Smooth muscle cell (in vitro differentiated cells): ENCODE data around the gene LDB2. TPM values are rescaled to one million over a fixed set of nuclear protein-coding genes. Genes with fewer than 3 reads are reported as not detected.

Experiments used
- DNase-seq: peaks from one replicate; lab custom pipeline; 2025; ENCODE audit not compliant: unreplicated experiment; lab: John Stamatoyannopoulos, UW
- H2AFZ ChIP-seq: fragments of 200-600 bp; sonication (generic); 2 replicates; pipeline ENCODE4 v1.6.0; 2016; ENCODE audit warnings: antibody characterized with exemption, low read depth, mild to moderate bottlenecking
- H3F3A ChIP-seq: fragments of 200-600 bp; sonication (generic); 2 replicates; pipeline ENCODE4 v1.6.0; 2017; ENCODE audit warnings: antibody characterized with exemption, low read depth
- H3K27ac ChIP-seq: fragments of 200-600 bp; sonication (generic); 2 replicates; pipeline ENCODE4 v1.5.1; 2016; ENCODE audit warnings: low read depth, mild to moderate bottlenecking
- H3K27me3 ChIP-seq: fragments of 200-600 bp; sonication (generic); 2 replicates; pipeline ENCODE4 v1.6.1; 2016; ENCODE audit warnings: low read depth, mild to moderate bottlenecking
- H3K36me3 ChIP-seq: fragments of 200-600 bp; sonication (generic); 2 replicates; pipeline ENCODE4 v1.5.1; 2016; ENCODE audit warnings: low read depth
- H3K4me1 ChIP-seq: fragments of 200-600 bp; sonication (generic); 2 replicates; pipeline ENCODE4 v1.5.1; 2016; ENCODE audit warnings: low read depth
- H3K4me2 ChIP-seq: fragments of 200-600 bp; sonication (generic); 2 replicates; pipeline ENCODE4 v1.6.0; 2016; ENCODE audit warnings: mild to moderate bottlenecking
- H3K4me3 ChIP-seq: fragments of 200-600 bp; sonication (generic); 2 replicates; pipeline ENCODE4 v1.5.1; 2016; ENCODE audit warnings: mild to moderate bottlenecking
- H3K79me2 ChIP-seq: fragments of 200-600 bp; sonication (generic); 2 replicates; pipeline ENCODE4 v1.6.0; 2016; ENCODE audit warnings: low read depth, mild to moderate bottlenecking
- H3K9ac ChIP-seq: fragments of 200-600 bp; sonication (generic); 2 replicates; pipeline ENCODE4 v1.6.0; 2016; ENCODE audit warnings: low read depth
- H3K9me3 ChIP-seq: fragments of 200-600 bp; sonication (generic); replicated peaks from 2 replicates; pipeline ENCODE4 v1.5.1; 2016; ENCODE audit warnings: low read depth
- H4K20me1 ChIP-seq: fragments of 200-600 bp; sonication (generic); 2 replicates; pipeline ENCODE4 v1.6.0; 2016; ENCODE audit warnings: low read depth
- WGBS: methylation state at CpG from one replicate; pipeline ENCODE4 v1.1.7; 2016; ENCODE audit warnings: low lambda C conversion rate; 5-methylcytosine and 5-hydroxymethylcytosine counted together
- polyA plus RNA-seq: library from polyadenylated mRNA; unstranded; fragments of >200 nt; fragmentation: Nextera tagmentation; extraction: Ambion mirVana; gene quantifications from 2 replicates; pipeline ENCODE4 v1.2.1, GENCODE V29; 2016
- total RNA-seq: library from RNA; depleted of rRNA; stranded (reverse); fragments of >200 nt; gene quantifications from 2 replicates; pipeline ENCODE4 v1.2.3, GENCODE V29; 2014
- TF ChIP-seq, protein P1 (sequence below): fragments of 200-600 bp; sonication (generic); IDR thresholded peaks from 2 replicates; pipeline ENCODE4 v1.5.1; 2017; ENCODE audit warnings: borderline replicate concordance, mild to moderate bottlenecking, antibody characterized with exemption; ENCODE audit not compliant: insufficient read depth, poor library complexity, severe bottlenecking

The LDB2 gene
- total and polyA plus RNA-seq, 2 experiments from 2014 or later, result 30.6 to 61.5 TPM

DNA sequence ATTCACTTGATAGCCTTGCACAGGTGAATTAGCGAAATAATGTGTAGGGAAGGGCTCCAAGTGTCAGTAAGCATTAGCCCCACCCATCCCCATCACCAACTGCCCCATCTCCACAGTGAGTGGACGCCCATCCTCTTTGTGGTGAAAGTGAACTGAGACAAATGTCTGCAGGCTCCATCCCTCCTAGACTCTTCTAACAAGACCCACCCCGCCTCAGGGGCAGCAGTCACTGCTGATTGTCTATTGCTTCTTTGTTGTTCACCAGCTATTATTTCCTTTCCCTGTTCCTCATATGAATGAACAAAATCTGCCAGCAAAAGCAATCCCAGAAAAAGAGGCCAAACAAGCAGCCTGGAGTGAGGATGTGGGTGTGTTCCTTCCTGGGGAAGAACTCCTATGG is 96.4 kb downstream of the LDB2 start:
- H3F3A ChIP-seq, result no peaks in the 10 kb centered on the region

DNA sequence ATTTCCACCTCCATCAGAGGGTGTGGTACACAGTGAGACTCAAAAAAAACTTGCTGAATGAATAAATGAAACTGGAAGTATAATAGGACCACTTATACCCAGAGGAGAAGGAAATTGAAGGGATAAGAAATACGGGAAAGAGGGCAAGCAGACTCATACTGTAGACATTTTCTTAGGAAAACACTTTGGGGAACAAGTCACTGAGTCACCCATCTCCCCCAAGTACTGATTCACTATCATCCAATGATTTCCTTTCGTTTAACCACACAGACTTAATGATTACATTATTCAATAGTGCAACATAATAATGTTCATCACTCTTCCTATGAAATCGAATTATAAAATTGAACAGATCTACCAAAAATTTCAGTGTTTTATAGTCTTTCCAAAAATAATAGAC is 97.1 kb downstream of the LDB2 start:
- Histone ChIP-seq H2AFZ (no peak overlapping the region), H3K4me3 (no peak overlapping the region), H3K79me2 (no peaks in the 10 kb centered on the region), H3K27ac (no peak overlapping the region), H3F3A (no peaks in the 10 kb centered on the region), H4K20me1 (no peaks in the 10 kb centered on the region), H3K36me3 (no peaks in the 10 kb centered on the region), H3K9me3 (no peaks in the 10 kb centered on the region), H3K9ac (no peak overlapping the region), H3K4me1 (no peaks in the 10 kb centered on the region), H3K27me3 (no peaks in the 10 kb centered on the region), H3K4me2 (no peak overlapping the region)
- no peak for DNase-seq
- 92% methylated on average over 3 of the region's 3 CpGs for WGBS
- TF ChIP-seq, protein P1, sequence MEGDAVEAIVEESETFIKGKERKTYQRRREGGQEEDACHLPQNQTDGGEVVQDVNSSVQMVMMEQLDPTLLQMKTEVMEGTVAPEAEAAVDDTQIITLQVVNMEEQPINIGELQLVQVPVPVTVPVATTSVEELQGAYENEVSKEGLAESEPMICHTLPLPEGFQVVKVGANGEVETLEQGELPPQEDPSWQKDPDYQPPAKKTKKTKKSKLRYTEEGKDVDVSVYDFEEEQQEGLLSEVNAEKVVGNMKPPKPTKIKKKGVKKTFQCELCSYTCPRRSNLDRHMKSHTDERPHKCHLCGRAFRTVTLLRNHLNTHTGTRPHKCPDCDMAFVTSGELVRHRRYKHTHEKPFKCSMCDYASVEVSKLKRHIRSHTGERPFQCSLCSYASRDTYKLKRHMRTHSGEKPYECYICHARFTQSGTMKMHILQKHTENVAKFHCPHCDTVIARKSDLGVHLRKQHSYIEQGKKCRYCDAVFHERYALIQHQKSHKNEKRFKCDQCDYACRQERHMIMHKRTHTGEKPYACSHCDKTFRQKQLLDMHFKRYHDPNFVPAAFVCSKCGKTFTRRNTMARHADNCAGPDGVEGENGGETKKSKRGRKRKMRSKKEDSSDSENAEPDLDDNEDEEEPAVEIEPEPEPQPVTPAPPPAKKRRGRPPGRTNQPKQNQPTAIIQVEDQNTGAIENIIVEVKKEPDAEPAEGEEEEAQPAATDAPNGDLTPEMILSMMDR, result no peak

More for the DNA sequence above, 96.4 kb downstream of the LDB2 start:
- no peaks in the 10 kb centered on the region for H3K27me3 ChIP-seq
- H3K9me3 ChIP-seq, result no peaks in the 10 kb centered on the region
- H3K36me3 ChIP-seq, result no peaks in the 10 kb centered on the region
- TF ChIP-seq, protein P1, result no peak
- WGBS, result 93% methylated on average over 3 of the region's 3 CpGs
- no peak overlapping the region for H2AFZ ChIP-seq
- no peak for DNase-seq
- no peak overlapping the region for H3K4me3 ChIP-seq
- no peaks in the 10 kb centered on the region for H3K4me1 ChIP-seq
- H3K79me2 ChIP-seq, result no peaks in the 10 kb centered on the region
- H3K9ac ChIP-seq, result no peak overlapping the region
- H4K20me1 ChIP-seq, result no peaks in the 10 kb centered on the region
- H3K4me2 ChIP-seq, result no peak overlapping the region
- no peak overlapping the region for H3K27ac ChIP-seq

DNA sequence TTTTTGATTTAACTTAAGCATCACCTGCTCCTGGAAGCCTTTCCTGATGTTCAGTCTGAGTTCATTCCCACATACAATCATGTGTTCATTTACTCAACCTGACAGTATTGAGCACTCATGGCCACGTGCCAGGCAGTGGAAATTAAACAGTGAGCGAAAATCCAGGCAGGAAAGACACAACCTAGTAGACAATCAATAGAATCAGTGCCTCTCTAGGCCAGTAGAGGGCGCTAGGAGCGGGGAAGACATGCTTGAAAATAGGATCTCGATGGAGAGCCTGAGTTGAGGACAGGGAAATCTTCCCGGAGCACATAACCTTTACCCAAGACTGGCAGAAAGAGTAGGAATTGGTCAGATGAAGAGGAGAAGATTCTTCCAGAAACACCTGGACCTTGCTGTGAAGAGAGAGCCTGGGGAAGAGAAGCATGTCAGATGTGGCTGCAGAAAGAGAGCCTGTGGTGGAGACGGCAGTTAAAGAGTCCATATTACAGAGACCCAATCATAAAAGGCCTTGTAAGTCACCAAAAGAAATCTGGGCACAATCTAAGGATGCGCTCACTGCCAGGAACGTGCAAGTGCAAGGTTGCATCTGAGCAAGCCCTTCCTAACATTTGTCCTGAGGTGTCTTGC is 103.5 kb downstream of the LDB2 start:
- Histone ChIP-seq H3K4me2 (no peak overlapping the region), H3K9ac (no peak overlapping the region), H4K20me1 (no peaks in the 10 kb centered on the region), H3F3A (no peaks in the 10 kb centered on the region), H3K27me3 (no peaks in the 10 kb centered on the region), H3K27ac (no peak overlapping the region), H3K36me3 (no peaks in the 10 kb centered on the region), H2AFZ (no peak overlapping the region), H3K4me1 (no peaks in the 10 kb centered on the region), H3K9me3 (no peaks in the 10 kb centered on the region), H3K79me2 (no peaks in the 10 kb centered on the region), H3K4me3 (no peak overlapping the region)
- WGBS, result 51% methylated on average over 9 of the region's 9 CpGs
- TF ChIP-seq, protein P1, result peak; percentile 84
- peak; percentile 9 for DNase-seq

DNA sequence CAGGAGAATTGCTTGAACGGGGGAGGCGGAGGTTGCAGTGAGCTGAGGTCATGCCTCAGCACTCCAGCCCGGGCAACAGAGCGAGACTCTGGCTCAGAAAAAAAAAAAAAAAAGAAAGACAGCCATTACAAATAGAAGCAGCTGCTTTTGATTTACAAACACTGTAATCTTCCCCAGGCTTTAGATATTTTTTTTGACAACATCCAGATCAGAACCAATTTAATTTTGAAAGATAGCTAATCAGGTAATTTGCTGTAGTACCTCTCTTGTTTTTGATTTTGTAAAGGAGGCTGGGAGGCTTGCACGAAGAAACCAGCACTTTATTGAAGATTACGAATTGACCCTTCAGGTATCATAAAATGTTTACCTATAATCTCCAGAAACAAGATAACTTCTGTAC is 107.0 kb downstream of the LDB2 start:
- H3K9ac ChIP-seq, result no peak overlapping the region
- H3K27me3 ChIP-seq, result no peaks in the 10 kb centered on the region
- no peaks in the 10 kb centered on the region for H3K9me3 ChIP-seq
- H2AFZ ChIP-seq, result no peak overlapping the region
- H4K20me1 ChIP-seq, result no peaks in the 10 kb centered on the region
- no peak overlapping the region for H3K4me3 ChIP-seq
- no peaks in the 10 kb centered on the region for H3K4me1 ChIP-seq
- DNase-seq, result no peak
- H3F3A ChIP-seq, result no peaks in the 10 kb centered on the region
- H3K4me2 ChIP-seq, result no peak overlapping the region
- H3K36me3 ChIP-seq, result no peaks in the 10 kb centered on the region
- 66% methylated on average over 6 of the region's 6 CpGs for WGBS
- no peak overlapping the region for H3K27ac ChIP-seq
- no peaks in the 10 kb centered on the region for H3K79me2 ChIP-seq
- TF ChIP-seq, protein P1, result no peak
